HG03565 (cell line): Measurements from ENCODE around the gene GADL1.

Source experiments
- ATAC-seq: cut with Tn5 transposase; IDR thresholded peaks from one replicate; pipeline ENCODE4 v1.9.1; 2021; ENCODE audit warnings: mild to moderate bottlenecking, moderate library complexity; ENCODE audit not compliant: unreplicated experiment

GADL1 gene

DNA sequence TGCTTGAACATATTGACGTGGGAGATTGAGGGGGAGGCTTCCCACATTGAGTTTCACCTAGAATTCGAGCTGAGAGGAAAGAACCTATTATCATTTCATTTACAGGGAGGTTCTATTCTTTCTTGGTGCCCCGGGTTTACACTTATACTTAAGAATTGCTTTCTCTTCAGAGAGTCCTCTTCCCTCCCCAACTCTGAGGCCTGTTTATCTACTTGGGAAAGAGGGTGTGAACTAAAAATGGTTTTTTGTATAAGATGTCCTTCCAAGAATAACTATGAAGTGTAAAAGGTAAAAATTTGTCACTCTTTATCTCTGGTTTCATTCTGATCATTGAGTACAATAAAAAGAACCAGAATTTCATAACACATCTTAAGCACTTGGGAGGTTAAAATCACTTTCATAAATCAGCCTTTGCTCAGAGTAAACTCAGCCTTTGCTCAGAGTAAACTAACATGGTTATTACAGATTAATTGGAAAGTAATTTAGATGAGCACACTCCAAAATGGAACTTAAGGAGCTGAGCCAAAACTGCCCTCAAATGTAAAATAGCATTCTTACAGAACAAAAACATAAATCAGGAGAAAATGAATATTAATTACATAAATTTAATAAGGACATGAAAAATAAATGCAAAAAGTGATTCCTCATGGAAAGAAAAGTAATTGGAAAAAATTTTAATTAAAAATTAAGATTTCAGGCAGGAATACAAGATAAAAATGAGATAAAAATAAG is 75.2 kb downstream of the GADL1 start:
- no peak for ATAC-seq

- no peak for ATAC-seq
Measured at GRCh38 chr3:30813734-30814133, 80.7 kb downstream of the GADL1 start.

- ATAC-seq = no peak
Measured at GRCh38 chr3:30811151-30811795, 83.2 kb downstream of the GADL1 start.

GRCh38 chr3:30810625-30811024 is 83.8 kb downstream of the GADL1 start:
- ATAC-seq = no peak

- no peak for ATAC-seq
Measured at GRCh38 chr3:30805695-30806094, 88.8 kb downstream of the GADL1 start.

DNA sequence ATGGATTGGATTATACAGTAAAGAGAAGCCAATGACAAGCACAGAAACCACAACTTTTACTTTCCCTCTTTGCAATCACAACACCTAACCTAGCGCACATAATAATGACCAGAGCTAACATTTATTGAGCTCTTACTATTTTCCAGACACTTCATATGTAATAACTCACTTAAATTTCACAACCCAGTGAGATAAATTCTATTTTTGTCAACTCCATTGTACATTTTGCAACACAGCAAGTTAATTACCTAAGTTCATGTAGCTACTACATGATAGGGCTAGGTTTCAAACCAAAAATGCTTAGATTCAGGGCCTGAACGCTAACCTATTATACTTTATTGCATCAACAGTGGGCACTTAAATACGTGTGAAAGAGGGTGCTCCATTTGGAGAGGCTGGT is 89.5 kb downstream of the GADL1 start:
- ATAC-seq = no peak

- no peak for ATAC-seq
Measured at GRCh38 chr3:30795176-30795575, 99.3 kb downstream of the GADL1 start.

DNA sequence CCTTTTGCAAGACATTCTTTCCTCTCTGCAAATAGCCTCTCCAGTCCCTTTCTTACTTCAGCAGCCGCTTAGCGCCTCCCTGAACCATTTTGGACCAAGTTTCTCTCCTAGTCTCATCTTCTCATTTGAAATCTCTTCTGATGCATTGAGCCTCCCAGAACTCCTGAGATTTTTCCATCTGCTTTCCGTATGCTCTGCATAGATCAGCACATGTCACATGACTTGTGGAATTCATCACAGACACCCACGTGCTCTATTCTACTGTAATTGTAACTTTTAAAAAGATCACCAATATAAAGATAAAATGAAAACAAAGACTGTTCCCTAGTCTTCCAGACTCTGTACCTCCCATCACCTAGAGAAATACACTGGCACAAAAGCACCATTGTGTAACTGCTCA is 100.7 kb downstream of the GADL1 start:
- no peak for ATAC-seq

DNA sequence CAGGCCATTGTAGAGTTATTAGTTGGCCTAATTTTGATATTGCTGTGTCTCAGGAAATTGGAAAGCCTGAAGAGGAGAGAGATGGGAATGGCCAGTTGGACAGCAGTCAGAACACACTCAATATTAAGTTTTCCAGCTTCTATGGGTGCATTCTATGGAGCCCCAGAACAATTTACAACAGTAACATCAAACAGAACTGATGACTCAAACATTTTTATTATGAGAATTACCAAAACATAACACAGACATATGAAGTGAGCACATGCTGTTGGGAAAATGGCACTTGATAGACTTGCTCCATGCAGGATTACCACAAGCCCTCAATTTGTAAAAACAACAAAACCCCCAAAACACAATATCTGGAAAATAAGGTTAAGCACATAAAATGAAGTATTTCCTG is 104.3 kb downstream of the GADL1 start:
- ATAC-seq = no peak

GRCh38 chr3:30786365-30786764 is 108.1 kb downstream of the GADL1 start:
- ATAC-seq = no peak

DNA sequence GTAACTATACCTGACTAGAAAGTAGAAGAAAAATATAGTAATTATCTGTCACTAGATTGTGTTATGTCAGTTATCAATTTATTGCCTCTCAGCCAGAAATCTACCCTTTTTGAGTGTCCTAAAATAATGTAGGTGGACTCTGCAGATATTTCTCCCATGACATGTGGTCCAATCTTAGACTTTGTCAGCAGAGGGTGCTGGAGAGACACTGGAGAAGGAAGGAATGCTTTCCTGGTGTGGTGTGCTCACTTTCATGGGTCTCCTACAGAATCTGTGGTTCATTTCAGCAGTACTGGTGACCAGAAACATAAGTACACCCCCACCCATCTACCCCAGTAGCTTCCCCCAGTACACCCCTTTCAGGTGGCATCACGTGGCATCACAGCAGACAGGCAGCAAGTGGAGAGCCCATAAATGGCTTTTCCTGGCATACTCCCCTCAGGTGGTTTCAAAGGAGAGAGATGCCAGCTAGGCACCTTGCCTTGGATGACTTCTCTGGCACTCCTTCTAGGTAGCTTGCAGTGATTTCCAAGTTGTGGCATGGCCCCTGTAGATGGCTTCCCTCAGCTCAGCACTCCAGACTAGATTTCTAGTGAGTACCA is 114.7 kb downstream of the GADL1 start:
- no peak for ATAC-seq

GRCh38 chr3:30778933-30779332 is 115.5 kb downstream of the GADL1 start:
- ATAC-seq = no peak

- no peak for ATAC-seq
Measured at GRCh38 chr3:30777426-30778113, 116.9 kb downstream of the GADL1 start.

DNA sequence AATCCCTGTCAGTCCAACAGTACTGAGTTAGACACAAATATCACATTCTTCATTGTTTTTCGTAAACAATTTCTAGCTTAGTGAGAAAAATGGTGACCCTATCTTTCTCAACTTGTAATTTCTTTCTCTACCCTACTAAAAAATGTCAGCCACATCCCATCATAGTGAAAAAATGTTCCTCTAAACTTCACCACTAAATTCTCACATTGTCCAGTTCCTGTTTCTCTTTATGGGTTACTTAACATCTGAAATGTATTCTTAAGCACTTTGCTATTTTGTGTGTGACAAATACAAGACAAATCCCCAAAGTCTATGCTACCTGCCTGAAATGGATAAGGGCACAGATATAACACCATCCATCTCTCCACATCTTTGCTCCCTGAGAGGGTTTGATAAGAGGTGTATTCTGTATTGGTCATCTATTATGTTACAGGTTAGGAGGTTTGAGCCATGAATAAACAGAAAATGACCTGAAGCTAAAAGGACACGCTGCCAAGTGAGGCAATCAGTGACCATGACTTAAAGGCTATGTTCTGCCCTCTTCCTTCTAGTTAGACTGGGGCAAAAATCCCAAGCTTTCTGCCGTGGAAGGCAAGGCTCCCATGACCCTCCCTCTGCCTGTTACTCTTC is 118.2 kb downstream of the GADL1 start:
- ATAC-seq = no peak

DNA sequence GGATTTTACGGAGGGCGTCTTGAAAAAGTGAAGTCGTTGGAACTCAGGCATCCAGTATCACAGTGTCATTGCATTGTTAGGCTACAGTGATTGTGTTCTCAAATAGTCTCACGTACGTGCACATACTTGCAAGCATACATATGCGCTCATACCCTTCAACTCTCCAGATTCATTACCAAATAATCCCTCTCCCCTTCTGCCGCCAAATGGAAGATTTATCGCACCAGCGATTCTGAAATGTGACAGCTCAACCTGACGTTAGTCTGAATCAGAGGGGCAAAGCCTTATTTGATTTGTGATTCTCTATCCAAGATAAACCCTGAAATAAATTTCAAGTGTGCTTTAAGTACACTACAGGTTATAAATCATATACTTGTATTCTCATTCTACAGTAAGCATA is 119.4 kb downstream of the GADL1 start:
- ATAC-seq = no peak

DNA sequence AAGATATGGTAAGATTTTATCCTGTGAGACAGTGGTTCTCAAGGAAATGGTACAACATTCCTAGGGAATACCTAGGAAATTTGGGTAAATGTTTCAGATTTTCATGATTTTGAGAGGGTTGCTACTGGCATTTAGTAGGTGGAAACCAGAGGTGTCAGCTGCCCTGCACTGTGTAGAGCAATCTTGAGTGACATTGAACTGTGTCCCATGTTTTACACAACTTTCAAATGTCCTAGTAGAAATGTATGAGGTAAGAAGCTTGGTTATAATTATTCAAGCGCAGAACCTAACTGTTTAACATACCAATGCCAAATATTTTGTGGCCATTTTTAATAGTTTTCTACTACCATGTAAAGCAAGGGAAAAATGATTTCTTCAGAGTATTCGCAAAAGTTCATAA is 120.4 kb downstream of the GADL1 start:
- ATAC-seq = no peak

GRCh38 chr3:30770387-30770786 is 124.1 kb downstream of the GADL1 start:
- ATAC-seq = no peak

DNA sequence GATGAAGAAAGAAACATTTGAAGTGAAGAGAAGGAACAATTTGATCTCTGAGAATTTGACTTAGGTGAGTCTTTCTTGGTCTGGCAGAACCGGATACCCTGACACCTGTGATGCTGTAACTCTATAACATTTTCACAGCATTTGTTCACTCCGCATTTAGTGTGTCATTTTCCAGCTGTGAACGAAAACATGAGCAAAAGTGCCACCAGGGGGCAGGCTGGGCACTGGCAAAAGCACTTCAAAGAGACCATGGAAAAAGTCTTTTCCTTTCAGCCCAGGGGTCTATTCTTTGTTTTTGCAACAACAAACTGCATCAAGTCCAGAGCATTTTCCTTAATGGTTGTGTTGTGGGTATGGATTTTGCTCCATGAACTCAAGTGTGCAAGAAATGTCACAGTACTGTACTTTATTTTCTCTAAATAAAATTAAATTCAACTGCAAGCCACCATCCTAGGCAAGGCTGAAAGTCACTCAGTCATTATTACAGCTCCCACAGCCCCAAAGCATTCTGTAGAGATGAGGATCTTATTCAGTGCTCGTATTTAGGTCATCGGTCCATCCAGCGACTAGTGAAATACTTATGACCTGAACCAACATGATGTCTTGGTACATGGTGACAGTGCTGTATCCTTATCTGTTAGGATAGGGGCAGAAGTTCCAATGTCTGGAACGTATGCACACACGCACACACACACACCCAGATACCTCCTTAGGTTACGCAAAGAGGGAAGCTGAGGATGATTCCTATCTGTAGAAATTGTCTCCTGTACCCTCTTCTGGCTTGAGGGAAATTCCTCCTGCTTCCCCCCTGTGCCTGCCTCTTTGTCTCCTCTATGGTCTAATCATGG is 125.5 kb downstream of the GADL1 start:
- ATAC-seq = no peak

GRCh38 chr3:30768046-30768445 is 126.4 kb downstream of the GADL1 start:
- ATAC-seq = no peak

DNA sequence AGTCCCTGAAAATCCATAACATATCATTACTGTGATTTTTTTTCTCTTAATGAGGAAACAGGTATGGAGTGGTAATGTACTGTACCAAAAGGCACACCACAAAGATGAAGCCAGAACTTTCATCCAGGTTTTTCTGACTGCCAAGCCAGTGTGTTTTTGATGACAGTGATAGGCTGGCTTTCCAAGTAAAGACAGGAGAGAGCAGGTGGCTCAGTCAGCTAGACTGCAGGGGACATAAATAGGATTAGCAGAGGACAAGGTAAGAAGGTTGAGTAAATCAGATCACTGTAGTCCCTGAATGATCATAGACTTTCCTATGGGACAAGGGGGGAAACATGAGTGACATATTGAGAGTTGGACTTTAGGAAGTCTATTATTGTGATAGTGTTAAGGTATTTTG is 127.9 kb downstream of the GADL1 start:
- ATAC-seq = no peak
